Neuronal stem cell (in vitro differentiated cells): Measurements from ENCODE around the gene UBA52.
A peak's percentile ranks its signal among the peaks of the same experiment; 100 is the strongest.
"Not testable (repeated sequence)": the region's sequence is repeated elsewhere in the genome, so short reads cannot be mapped to it uniquely, and the experiment has no call there.

ENCODE experiments used
- DNase-seq: peaks from one replicate; pipeline ENCODE4 v3.0.0-alpha.2; 2013; ENCODE audit warnings: low spot score
- H2AFZ ChIP-seq: one replicate; pipeline ENCODE4 v1.6.1; 2013; ENCODE audit warnings: mild to moderate bottlenecking, low read length, inconsistent platforms
- H2AK5ac ChIP-seq: 2 replicates; pipeline ENCODE4 v1.6.1; 2013; ENCODE audit warnings: low read depth, mild to moderate bottlenecking, inconsistent platforms, low read length, moderate library complexity, mixed read lengths
- H2BK120ac ChIP-seq: 2 replicates; pipeline ENCODE4 v1.6.1; 2013; ENCODE audit warnings: low read depth, mild to moderate bottlenecking, inconsistent platforms, low read length, moderate library complexity, mixed read lengths
- H2BK12ac ChIP-seq: one replicate; pipeline ENCODE4 v1.6.1; 2013; ENCODE audit warnings: low read length, inconsistent platforms
- H2BK15ac ChIP-seq: 2 replicates; pipeline ENCODE4 v1.6.1; 2013; ENCODE audit warnings: mild to moderate bottlenecking, low read length, inconsistent platforms, mixed read lengths
- H2BK5ac ChIP-seq: one replicate; pipeline ENCODE4 v1.6.1; 2013; ENCODE audit warnings: inconsistent platforms, mild to moderate bottlenecking, low read length, moderate library complexity
- H3K14ac ChIP-seq: one replicate; pipeline ENCODE4 v1.6.1; 2013; ENCODE audit warnings: low read length, inconsistent platforms
- H3K18ac ChIP-seq: 2 replicates; pipeline ENCODE4 v1.6.1; 2013; ENCODE audit warnings: low read length, inconsistent platforms
- H3K23ac ChIP-seq: 2 replicates; pipeline ENCODE4 v1.6.1; 2013; ENCODE audit warnings: low read depth, mild to moderate bottlenecking, mixed read lengths, low read length, inconsistent platforms; ENCODE audit not compliant: poor library complexity
- H3K27ac ChIP-seq: replicated peaks from 3 replicates; pipeline ENCODE4 v1.5.1; 2013; ENCODE audit warnings: low read length, inconsistent platforms
- H3K27me3 ChIP-seq, 3 experiments: 2 replicates each; pipeline ENCODE4 v1.6.1; 2013; ENCODE audit warnings: low read length in 3 of 3, mild to moderate bottlenecking in 2 of 3, inconsistent platforms in 1 of 3, low read depth in 1 of 3, mixed read lengths in 1 of 3, moderate library complexity in 1 of 3; ENCODE audit not compliant: control insufficient read depth in 3 of 3, insufficient read depth in 3 of 3
- H3K36me3 ChIP-seq, 2 donors: replicated peaks in 1 of 2; 2 replicates each; pipeline ENCODE4 v1.6.1; 2013; ENCODE audit warnings: low read length in 2 of 2; ENCODE audit not compliant: control insufficient read depth in 2 of 2, insufficient read depth in 2 of 2
- H3K4ac ChIP-seq: 2 replicates; pipeline ENCODE4 v1.6.1; 2013; ENCODE audit warnings: inconsistent platforms, mild to moderate bottlenecking, low read length, moderate library complexity
- H3K4me1 ChIP-seq, 2 donors: 1 replicate in 1 of 2; 2 replicates in 1 of 2; pipeline ENCODE4 v1.6.1; 2013; ENCODE audit warnings: low read length in 2 of 2, low read depth in 1 of 2; ENCODE audit not compliant: control insufficient read depth in 2 of 2, insufficient read depth in 1 of 2
- H3K4me2 ChIP-seq: one replicate; pipeline ENCODE4 v1.6.1; 2013; ENCODE audit warnings: mild to moderate bottlenecking, low read length, inconsistent platforms; ENCODE audit not compliant: insufficient read depth, poor library complexity, severe bottlenecking
- H3K4me3 ChIP-seq, 2 donors: 2 replicates each; pipeline ENCODE4 v1.5.1; 2013; ENCODE audit warnings: low read length in 2 of 2, mild to moderate bottlenecking in 2 of 2, inconsistent platforms in 1 of 2, moderate library complexity in 1 of 2
- H3K79me1 ChIP-seq: one replicate; pipeline ENCODE4 v1.6.1; 2013; ENCODE audit warnings: low read depth, mild to moderate bottlenecking, inconsistent platforms, low read length, moderate library complexity
- H3K9ac ChIP-seq: one replicate; pipeline ENCODE4 v1.6.1; 2013; ENCODE audit warnings: mild to moderate bottlenecking, low read depth, low read length, inconsistent platforms; ENCODE audit not compliant: poor library complexity
- H3K9me3 ChIP-seq, 2 donors: replicated peaks in 1 of 2; 2 replicates each; pipeline versions ENCODE3 to v1.6.1; 2013; ENCODE audit warnings: low read length in 2 of 2, mild to moderate bottlenecking in 2 of 2, inconsistent platforms in 1 of 2, low read depth in 1 of 2, mixed read lengths in 1 of 2, moderate library complexity in 1 of 2; ENCODE audit not compliant: control insufficient read depth in 2 of 2, insufficient read depth in 1 of 2
- H4K8ac ChIP-seq: one replicate; pipeline ENCODE4 v1.6.1; 2013; ENCODE audit warnings: low read depth, mild to moderate bottlenecking, inconsistent platforms, low read length, moderate library complexity
- H4K91ac ChIP-seq: one replicate; pipeline ENCODE4 v1.6.1; 2013; ENCODE audit warnings: low read length, low read depth, mild to moderate bottlenecking, inconsistent platforms; ENCODE audit not compliant: poor library complexity
- WGBS, 2 donors: extraction: QIAGEN DNeasy Blood & Tissue Kit; methylation state at CpG; one replicate each; pipeline ENCODE4 v1.1.7; 2013; ENCODE audit warnings: missing lambda C conversion rate in 2 of 2, mixed read lengths in 1 of 2; ENCODE audit not compliant: insufficient read length in 2 of 2, insufficient replicate concordance in 1 of 2; ENCODE audit errors: extremely low coverage in 2 of 2; 5-methylcytosine and 5-hydroxymethylcytosine counted together

Gene UBA52

DNA sequence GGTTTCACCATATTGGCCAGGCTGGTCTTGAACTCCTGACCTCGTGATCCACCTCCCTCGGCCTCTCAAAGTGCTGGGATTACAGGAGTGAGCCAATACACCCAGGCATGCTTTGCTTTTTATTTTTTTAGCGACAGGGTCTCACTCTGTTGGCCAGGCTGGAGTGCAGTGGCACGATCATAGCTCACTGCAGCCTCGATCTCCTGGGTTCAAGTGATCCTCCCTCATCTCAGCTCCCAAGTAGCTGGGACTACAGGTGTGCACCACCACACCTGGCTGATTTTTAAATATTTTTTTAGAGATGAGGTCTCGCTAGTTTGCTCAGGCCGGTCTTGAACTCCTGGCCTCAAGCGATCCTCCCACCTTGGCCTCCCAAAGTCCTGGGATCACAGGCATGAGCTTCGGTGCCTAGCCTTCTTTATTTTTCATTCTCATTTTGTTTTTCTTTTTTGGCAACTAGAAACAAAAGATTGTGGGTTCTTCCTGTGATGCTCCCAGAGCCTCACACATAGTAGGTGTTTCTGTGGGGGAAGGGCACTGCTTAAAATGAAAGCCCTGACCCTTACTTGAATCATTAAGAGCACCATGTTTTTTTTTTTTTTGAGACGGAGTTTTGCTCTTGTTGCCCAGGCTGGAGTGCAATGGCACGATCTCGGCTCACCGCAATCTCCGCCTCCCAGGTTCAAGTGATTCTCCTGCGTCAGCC, 29.2 kb downstream of the UBA52 start:
- not testable (repeated sequence) for H3K27ac ChIP-seq, H2BK12ac ChIP-seq, H3K18ac ChIP-seq, H3K79me1 ChIP-seq, DNase-seq, H2BK15ac ChIP-seq, H4K8ac ChIP-seq, H3K4me3 ChIP-seq, H2AK5ac ChIP-seq, H2AFZ ChIP-seq, H2BK5ac ChIP-seq, H4K91ac ChIP-seq, H3K36me3 ChIP-seq, H3K9me3 ChIP-seq, H2BK120ac ChIP-seq, H3K4me2 ChIP-seq, H3K14ac ChIP-seq, H3K23ac ChIP-seq, H3K9ac ChIP-seq, H3K4ac ChIP-seq
- Histone ChIP-seq H3K27me3 (peaks cover 16 to 58% (median 46%) of the 10 kb centered on the region in 3 experiments), H3K4me1 (peaks cover 17 to 22% of the 10 kb centered on the region in 2 donors)
- no CpG with 5 or more reads among the region's 15 CpGs for WGBS, 2 donors

DNA sequence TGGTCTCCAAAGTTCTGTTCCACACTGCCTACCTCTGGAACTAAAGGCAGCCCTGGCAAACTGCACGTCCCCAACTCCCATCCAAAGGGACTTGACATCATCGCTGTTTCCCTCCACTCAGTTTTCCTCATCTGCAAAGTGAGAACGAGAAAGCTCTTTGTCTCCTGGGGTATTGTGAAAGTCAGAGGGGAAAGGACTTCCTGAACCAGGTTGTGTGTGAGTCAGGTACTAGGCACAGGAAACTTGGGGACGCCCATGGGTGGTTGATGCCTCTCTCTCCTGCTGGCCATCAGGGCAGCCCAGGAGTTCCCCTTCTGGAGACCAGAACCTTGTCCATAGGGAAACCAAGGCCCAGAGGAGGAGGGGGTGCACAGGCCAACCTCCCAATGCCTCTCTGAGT, 30.2 kb downstream of the UBA52 start:
- Histone ChIP-seq H3K27me3 (peaks cover 20 to 67% (median 52%) of the 10 kb centered on the region in 3 experiments), H3K79me1 (no peaks in the 10 kb centered on the region)
- DNase-seq = no peak

DNA sequence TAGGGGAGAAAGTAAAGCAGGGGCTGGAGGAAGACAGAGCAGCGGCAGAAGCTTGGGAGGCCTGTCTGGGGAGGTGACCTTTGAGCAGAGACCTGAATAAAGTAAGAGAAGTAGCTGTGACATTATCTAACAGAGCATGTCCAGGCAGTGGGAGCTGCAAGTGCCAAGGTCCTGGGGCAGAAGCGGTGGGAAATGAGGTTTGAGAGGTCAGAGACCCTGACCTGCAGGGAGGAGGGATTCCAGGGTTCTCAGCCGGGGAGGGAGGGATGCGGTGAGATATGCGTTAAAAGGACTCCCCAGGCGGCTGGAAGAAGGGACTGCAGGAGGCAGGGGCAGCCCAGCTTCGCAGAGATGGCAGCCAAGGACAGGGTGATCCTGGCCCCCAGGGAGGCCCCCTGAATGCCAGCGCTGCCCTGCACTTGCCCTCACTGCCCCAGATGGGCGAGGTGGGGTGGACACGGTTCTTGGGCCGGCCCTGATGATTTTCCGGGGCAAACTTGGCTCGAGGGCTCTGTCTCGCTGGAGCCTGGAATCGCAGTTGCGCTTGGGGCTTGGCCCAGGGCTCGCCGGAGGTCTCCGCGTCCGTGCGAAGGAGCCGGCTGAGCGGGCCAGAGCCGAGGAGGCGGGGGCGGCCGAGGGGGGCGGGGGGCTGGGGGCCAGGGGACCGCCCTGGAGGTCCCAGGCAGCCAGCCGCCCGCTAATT, 31.7 kb downstream of the UBA52 start:
- no peak overlapping the region for H2BK120ac ChIP-seq
- H3K9ac ChIP-seq = peak overlapping the region; percentile 51
- no peak for DNase-seq
- no peak overlapping the region for H3K4ac ChIP-seq
- H3K14ac ChIP-seq = no peak overlapping the region
- H3K23ac ChIP-seq = no peak overlapping the region
- WGBS, 2 donors = no CpG with 5 or more reads among the region's 32 CpGs
- H2BK5ac ChIP-seq = no peak overlapping the region
- peak overlapping the region; percentile 68 for H2AFZ ChIP-seq
- no peaks in the 10 kb centered on the region for H3K79me1 ChIP-seq
- H3K4me2 ChIP-seq = peak overlapping the region; percentile 70
- H3K4me3 ChIP-seq = no peak overlapping the region
- H4K8ac ChIP-seq = no peak overlapping the region
- H2BK12ac ChIP-seq = no peak overlapping the region
- peaks cover 34 to 80% (median 67%) of the 10 kb centered on the region in 3 experiments for H3K27me3 ChIP-seq
- H4K91ac ChIP-seq = no peak overlapping the region
- peak overlapping the region; percentile 93 for H3K18ac ChIP-seq
- H3K4me1 ChIP-seq = peaks cover 16 to 22% of the 10 kb centered on the region in 2 donors
- no peaks in the 10 kb centered on the region for H3K36me3 ChIP-seq
- H3K27ac ChIP-seq = no peak overlapping the region
- H3K9me3 ChIP-seq = no peaks in the 10 kb centered on the region
- no peak overlapping the region for H2BK15ac ChIP-seq
- H2AK5ac ChIP-seq = no peak overlapping the region

More for the DNA sequence above, 30.2 kb downstream of the UBA52 start:
- Histone ChIP-seq H3K9ac (no peak overlapping the region), H2BK5ac (no peak overlapping the region), H3K4ac (no peak overlapping the region), H2BK12ac (no peak overlapping the region), H3K18ac (no peak overlapping the region), H4K91ac (no peak overlapping the region), H3K27ac (no peak overlapping the region), H3K14ac (no peak overlapping the region), H3K4me1 (peaks cover 17 to 20% of the 10 kb centered on the region in 2 donors), H2BK15ac (no peak overlapping the region), H3K36me3 (no peaks in the 10 kb centered on the region), H3K9me3 (no peaks in the 10 kb centered on the region), H3K4me3 (peak overlapping the region in 1 of 2 donors; percentile 19), H2AFZ (no peak overlapping the region), H2AK5ac (peak overlapping the region; percentile 14), H2BK120ac (no peak overlapping the region), H3K4me2 (no peak overlapping the region), H4K8ac (no peak overlapping the region), H3K23ac (no peak overlapping the region)
- WGBS, 2 donors = no CpG with 5 or more reads among the region's 4 CpGs
